ENCODE results near the gene IL13.
A peak's percentile ranks its signal among the peaks of the same experiment; 100 is the strongest.

IL13 gene

GRCh38 chr5:132669966-132670882, 12.3 kb downstream of the IL13 start:
- DNase-seq (ENCODE audit: low read depth, low spot score), result no peak

DNA sequence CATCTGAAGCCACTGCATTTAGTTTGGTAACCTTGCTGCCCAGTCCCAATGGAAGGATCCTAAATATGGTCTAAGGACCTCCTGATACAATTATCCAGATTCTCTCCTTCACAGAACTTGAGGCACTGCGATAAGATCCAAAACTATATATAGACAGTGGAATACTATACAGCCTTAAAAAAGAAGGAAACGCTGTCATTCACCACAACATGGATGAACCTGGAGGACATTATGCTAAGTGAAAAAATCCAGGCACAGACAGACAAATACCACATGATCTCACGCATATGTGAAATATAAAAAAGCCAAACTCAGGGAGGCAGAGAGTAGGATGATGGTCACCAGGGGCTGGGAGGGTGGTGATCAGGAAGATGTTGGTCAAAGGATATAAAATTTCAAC, 13.0 kb downstream of the IL13 start:
- no peak for DNase-seq (ENCODE audit: low read depth, low spot score)

- no peak for DNase-seq (ENCODE audit: low read depth, low spot score)
Measured at GRCh38 chr5:132673488-132673887, 15.5 kb downstream of the IL13 start.

- DNase-seq (ENCODE audit: low read depth, low spot score), result no peak
Measured at GRCh38 chr5:132673939-132674630, 16.1 kb downstream of the IL13 start, which contains the start of gene IL4. Gene IL4, plus strand, starts transcription at chr5:132673989. Its CDS starts 62 bp downstream, at chr5:132674051.

- DNase-seq (ENCODE audit: low read depth, low spot score), result peak; percentile 46
Measured at GRCh38 chr5:132674671-132675506, 16.9 kb downstream of the IL13 start.

- no peak for DNase-seq (ENCODE audit: low read depth, low spot score)
Measured at GRCh38 chr5:132675936-132676689, 18.1 kb downstream of the IL13 start.

GRCh38 chr5:132677191-132677590, 19.2 kb downstream of the IL13 start:
- no peak for DNase-seq (ENCODE audit: low read depth, low spot score)

- no peak for DNase-seq (ENCODE audit: low read depth, low spot score)
Measured at GRCh38 chr5:132677682-132678400, 19.9 kb downstream of the IL13 start.

- no peak for DNase-seq (ENCODE audit: low read depth, low spot score)
Measured at GRCh38 chr5:132678735-132679134, 20.8 kb downstream of the IL13 start.

GRCh38 chr5:132679166-132679565, 21.2 kb downstream of the IL13 start:
- DNase-seq (ENCODE audit: low read depth, low spot score), result no peak

DNA sequence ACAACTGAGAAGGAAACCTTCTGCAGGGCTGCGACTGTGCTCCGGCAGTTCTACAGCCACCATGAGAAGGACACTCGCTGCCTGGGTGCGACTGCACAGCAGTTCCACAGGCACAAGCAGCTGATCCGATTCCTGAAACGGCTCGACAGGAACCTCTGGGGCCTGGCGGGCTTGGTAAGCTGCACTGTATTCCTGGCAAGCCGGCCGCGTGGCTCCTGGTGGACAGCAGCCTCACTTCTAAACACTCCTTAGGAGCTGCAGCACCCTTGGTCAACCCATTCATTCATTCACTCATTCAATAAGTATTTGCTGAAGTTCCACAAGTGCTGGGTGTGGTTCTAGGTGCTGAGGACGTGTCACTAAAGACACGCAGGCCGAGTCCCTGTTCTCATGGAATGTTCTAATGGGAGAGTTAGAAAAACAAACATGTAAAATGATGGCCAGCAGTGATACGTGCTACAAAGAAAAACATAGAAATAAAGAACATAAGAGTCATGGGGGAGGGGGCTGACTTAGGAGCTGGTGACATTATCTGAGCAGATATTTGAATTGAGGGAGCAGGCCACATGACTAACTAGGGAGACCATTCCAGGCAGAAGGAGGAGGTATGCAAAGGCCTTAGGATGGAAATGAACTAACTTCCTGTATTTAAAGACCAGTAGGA, 21.9 kb downstream of the IL13 start:
- no peak for DNase-seq (ENCODE audit: low read depth, low spot score)

GRCh38 chr5:132680780-132681475, 23.0 kb downstream of the IL13 start:
- no peak for DNase-seq (ENCODE audit: low read depth, low spot score)

DNA sequence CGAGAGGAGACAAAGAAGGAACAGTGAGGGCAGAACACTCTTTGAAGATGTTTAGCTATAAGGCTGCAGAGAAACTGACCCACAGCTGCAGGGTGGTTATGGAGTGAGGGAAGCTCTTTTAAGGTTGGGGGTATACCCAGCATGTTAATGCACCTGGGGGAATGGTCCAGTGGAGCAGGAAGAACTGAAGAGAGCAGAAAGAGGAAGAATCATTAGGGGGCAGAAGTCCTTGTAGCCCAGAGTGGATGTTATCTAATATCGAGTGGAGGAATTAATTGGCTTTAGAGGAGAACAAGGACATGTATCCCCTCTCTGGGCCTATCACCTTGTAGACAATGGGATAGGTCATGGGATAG, 23.5 kb downstream of the IL13 start:
- no peak for DNase-seq (ENCODE audit: low read depth, low spot score)

GRCh38 chr5:132681983-132682382, 24.0 kb downstream of the IL13 start:
- DNase-seq (ENCODE audit: low read depth, low spot score), result no peak

DNA sequence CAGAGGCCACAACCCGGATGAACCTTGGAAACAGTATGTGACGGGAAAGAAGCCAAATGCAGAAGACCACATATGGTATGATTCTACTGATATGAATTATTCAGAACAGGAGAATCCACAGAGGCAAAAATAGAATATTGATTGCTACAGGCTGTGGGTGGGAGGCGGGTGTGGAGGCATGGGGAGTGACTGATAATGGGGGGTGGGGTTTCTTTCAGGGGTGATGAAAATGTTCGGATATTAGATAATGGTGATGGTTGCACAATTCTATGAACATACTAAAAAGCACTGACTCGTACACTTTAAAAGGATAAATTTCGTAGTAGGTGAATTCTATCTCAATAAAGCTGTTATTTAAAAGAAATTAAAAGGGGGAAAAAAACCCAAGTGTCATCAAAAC, 26.5 kb downstream of the IL13 start:
- no peak for DNase-seq (ENCODE audit: low read depth, low spot score)

DNA sequence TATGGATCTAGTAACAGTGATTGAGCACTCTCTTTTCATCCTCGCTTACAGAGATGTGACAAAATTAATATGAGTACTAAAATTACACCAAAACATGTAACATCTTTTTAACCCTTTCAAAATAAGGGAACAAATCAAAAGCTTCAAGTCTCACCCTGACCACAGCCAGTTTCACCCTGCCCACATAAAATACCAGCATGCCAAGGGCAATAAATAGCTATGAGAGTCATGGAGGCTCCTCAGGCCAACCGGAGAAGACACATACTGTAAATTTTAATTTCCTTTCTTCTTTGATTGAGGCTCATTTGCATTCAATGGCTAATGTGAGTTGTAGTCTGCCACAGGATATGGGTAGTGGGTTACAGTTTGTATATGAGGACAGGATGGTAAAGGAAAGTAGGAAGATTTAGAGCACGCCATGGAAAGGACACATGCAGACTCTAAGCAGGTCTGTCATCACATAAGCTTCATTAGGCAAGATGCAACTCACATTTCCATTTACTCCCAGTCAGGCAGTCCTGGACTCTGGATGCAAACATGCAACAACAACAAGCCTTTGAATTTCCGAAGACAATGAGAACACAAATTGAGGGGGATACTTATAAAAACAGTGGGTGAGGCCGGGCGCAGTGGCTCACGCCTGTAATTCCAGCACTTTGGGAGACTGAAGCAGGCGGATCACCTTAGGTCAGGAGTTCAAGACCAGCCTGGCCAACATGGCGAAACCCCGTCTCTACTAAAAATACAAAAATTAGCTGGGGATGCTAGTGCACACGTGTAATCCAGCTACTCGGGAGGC, 27.1 kb downstream of the IL13 start:
- DNase-seq (ENCODE audit: low read depth, low spot score), result no peak

DNA sequence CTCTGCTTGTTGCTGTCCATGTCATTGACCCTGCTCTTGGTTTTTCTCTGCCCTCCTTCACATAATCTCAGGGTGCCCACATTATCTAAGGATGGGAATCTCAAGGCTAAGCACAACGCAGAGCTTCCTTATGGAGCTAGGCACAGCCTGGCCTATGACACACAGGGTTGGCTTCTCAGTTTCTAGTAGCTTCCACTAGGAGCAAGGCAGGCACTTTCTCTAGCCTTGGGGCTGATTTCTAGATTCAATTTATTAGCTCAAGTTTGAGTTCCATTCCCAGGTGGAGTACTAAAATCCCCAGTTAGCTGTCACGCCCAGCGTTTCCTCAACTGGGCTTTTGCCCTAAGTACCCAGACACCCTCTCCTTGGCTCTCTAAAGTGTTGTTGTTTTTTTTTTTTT, 28.2 kb downstream of the IL13 start:
- DNase-seq (ENCODE audit: low read depth, low spot score), result no peak

- no peak for DNase-seq (ENCODE audit: low read depth, low spot score)
Measured at GRCh38 chr5:132687995-132688394, 30.0 kb downstream of the IL13 start.

Data from brain pericyte (primary cell).